ENCODE results near the gene MIPOL1. TPM values are rescaled to one million over a fixed set of nuclear protein-coding genes. Genes with fewer than 3 reads are reported as not detected.

MIPOL1 gene
- total and polyA plus RNA-seq, 8 donors = 2.4 to 9.0 (median 6.4) TPM

DNA sequence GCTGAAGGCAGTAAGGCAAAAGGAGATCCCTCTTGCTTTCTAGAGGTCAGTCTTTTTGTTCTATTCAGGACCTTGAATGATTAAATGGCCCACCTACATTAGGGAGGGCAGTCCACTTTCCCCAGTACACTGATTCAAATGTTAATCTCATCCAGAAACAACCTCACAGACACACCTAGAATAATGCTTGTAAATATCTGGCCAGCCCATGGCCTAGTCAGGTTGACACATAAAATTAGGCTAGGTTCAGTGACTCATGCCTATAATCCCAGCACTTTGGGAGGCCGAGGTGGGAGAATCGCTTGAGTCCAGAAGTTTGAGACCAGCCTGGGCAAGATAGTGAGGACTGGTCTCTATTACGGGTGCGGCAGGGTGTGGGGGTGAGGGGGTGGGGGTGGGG, 43.5 kb downstream of the MIPOL1 start:
- H3K36me3 ChIP-seq = no peaks in the 10 kb centered on the region
- FAIRE-seq = no peak
- TF ChIP-seq, protein P1, sequence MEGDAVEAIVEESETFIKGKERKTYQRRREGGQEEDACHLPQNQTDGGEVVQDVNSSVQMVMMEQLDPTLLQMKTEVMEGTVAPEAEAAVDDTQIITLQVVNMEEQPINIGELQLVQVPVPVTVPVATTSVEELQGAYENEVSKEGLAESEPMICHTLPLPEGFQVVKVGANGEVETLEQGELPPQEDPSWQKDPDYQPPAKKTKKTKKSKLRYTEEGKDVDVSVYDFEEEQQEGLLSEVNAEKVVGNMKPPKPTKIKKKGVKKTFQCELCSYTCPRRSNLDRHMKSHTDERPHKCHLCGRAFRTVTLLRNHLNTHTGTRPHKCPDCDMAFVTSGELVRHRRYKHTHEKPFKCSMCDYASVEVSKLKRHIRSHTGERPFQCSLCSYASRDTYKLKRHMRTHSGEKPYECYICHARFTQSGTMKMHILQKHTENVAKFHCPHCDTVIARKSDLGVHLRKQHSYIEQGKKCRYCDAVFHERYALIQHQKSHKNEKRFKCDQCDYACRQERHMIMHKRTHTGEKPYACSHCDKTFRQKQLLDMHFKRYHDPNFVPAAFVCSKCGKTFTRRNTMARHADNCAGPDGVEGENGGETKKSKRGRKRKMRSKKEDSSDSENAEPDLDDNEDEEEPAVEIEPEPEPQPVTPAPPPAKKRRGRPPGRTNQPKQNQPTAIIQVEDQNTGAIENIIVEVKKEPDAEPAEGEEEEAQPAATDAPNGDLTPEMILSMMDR (IDR thresholded peaks at IDR 0.05) = no peak
- no peak for DNase-seq
- no peaks in the 10 kb centered on the region for H3K9me3 ChIP-seq
- ATAC-seq = no peak
- no peaks in the 10 kb centered on the region for H3K27me3 ChIP-seq
- H3K27ac ChIP-seq = no peak overlapping the region
- H3K4me1 ChIP-seq = no peaks in the 10 kb centered on the region
- 93 to 98% methylated on average over 4 of the region's 4 CpGs for WGBS, 2 donors
- no peak overlapping the region for H3K4me3 ChIP-seq
- intact Hi-C loops (cut with DNase I) = loop anchor here in 2 of 3 donors (10.0 kb wide), 1 partner anchor 634 kb away; no protein-coding TSS in a partner anchor

DNA sequence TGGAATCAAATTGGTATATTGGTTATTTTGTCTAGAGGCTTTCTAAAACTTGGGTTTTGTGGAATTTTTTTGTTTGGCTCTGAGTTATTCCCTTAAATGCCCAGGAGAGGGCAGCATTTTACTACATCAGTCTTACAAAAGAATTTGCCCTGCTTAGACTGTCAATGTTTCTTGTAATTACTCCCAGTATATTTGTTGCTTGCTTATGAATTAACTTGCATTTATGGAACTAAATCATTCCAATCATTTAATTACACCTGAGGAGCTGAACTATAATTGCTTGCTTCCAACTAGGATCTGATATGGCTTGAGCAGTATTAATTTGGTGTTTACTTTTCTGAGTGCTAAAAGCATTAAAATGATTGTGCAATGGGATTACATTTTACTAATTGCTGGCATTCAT, 48.7 kb downstream of the MIPOL1 start:
- no peaks in the 10 kb centered on the region for H3K27me3 ChIP-seq
- TF ChIP-seq, protein P1 (IDR thresholded peaks at IDR 0.05) = peak; percentile 60 to 71 (median 67)
- peak in 3 of 4 donors; percentile 72 to 81 (median 75) for ATAC-seq
- no peak overlapping the region for H3K27ac ChIP-seq
- no peaks in the 10 kb centered on the region for H3K9me3 ChIP-seq
- H3K4me3 ChIP-seq = no peak overlapping the region
- H3K4me1 ChIP-seq = peaks cover 0 to 3% (median 0%) of the 10 kb centered on the region in 3 donors
- peak; percentile 90 for FAIRE-seq
- no peak for DNase-seq
- intact Hi-C loops (cut with DNase I) = loop anchor here in 2 of 3 donors (10.0 kb wide), 1 partner anchor 628 kb away; no protein-coding TSS in a partner anchor
- H3K36me3 ChIP-seq = no peaks in the 10 kb centered on the region

DNA sequence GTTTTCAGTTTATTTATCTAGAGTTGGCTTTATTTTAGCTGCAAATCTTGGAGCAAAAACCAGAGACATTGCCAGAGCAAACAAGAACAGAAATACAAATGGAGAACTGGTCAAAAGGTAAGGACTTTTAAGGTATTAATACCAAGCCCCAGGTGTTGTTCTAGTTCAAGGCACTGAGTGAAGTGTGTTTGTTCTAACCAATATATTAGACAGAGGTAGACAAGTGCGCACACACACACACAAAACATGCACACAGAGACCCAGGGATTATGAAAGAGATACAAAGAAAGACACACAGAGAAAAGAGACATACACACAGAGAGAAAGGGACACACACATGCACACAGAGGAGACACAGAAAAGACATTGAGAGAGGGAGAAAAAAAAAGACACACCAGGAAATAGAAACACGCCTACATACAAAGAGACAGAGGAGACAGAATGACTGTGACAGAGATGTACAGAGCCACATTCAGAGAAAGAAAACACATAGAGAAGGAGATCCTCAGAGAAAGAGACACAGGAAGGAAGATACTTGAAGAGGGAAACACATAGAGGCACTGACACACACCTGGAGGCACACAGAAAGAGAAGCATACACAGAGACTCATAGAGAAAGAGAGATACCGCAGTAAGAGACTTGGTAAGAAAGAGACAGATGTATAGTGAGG, 50.2 kb downstream of the MIPOL1 start:
- intact Hi-C loops (cut with DNase I) = loop anchor here in 2 of 3 donors (10.0 kb wide), 1 partner anchor 627 kb away; no protein-coding TSS in a partner anchor
- FAIRE-seq (no peak), ATAC-seq (peak in 1 of 4 donors; percentile 47), DNase-seq (no peak)
- TF ChIP-seq, protein P1 (IDR thresholded peaks at IDR 0.05) = no peak
- Histone ChIP-seq H3K27me3 (no peaks in the 10 kb centered on the region), H3K4me3 (no peak overlapping the region), H3K4me1 (peaks cover 3 to 4% (median 4%) of the 10 kb centered on the region in 3 donors), H3K36me3 (no peaks in the 10 kb centered on the region), H3K27ac (no peak overlapping the region), H3K9me3 (no peaks in the 10 kb centered on the region)
- WGBS, 2 donors = 85 to 86% methylated on average over 3 of the region's 3 CpGs

DNA sequence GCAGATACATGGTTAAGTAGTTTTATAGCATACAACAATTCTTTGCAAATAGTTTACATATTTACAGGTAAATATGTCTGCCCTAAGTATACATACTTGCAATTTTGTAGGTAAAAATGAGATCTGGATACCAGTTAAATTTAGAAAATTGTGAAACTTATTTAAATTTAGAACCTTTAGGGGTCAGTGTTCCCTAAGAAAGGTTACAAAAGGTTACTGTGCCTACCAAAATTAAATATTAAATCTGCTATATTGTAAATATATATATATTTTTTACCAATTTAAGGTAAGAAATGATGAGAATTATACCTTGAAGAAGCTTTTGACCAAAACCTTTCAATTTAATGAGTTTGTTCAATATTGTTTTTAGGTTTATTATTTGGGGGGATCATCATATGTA, 54.0 kb downstream of the MIPOL1 start:
- peak; percentile 13 for FAIRE-seq
- H3K27me3 ChIP-seq = no peaks in the 10 kb centered on the region
- intact Hi-C loops (cut with DNase I) = no loop called here

More for the DNA sequence above, 54.0 kb downstream of the MIPOL1 start:
- Histone ChIP-seq H3K4me3 (no peak overlapping the region), H3K36me3 (no peaks in the 10 kb centered on the region), H3K4me1 (peaks cover 3 to 4% (median 4%) of the 10 kb centered on the region in 3 donors), H3K27ac (no peak overlapping the region), H3K9me3 (no peaks in the 10 kb centered on the region)
- ATAC-seq (no peak), DNase-seq (no peak)
- TF ChIP-seq, protein P1 (IDR thresholded peaks at IDR 0.05) = no peak
